GM12878 (cell line): ENCODE measurements around the gene ANKRD13D.

Source experiments
- EED ChIP-seq: sonication (generic); IDR thresholded peaks from 2 replicates; pipeline ENCODE4 v1.6.1; 2016; ENCODE audit warnings: antibody characterized with exemption, low read depth
- EGR1 ChIP-seq, 2 experiments: IDR thresholded peaks; 1 replicate in 1 of 2; 2 replicates in 1 of 2; pipeline ENCODE4 v1.6.1; 2011 to 2012; ENCODE audit warnings: low read depth in 2 of 2, low read length in 2 of 2, borderline replicate concordance in 1 of 2, mild to moderate bottlenecking in 1 of 2, moderate library complexity in 1 of 2
- KAT2A ChIP-seq: conservative IDR thresholded peaks from 2 replicates; pipeline ENCODE4 v1.6.1; 2011; ENCODE audit warnings: low read depth, low read length; ENCODE audit not compliant: control insufficient read depth
- MXI1 ChIP-seq: fragments of 150-350 bp; IDR thresholded peaks from 2 replicates; pipeline ENCODE4 v1.6.1; 2011; ENCODE audit warnings: low read depth, mild to moderate bottlenecking, inconsistent platforms, low read length, improper control_type of control experiment
- PAX5 ChIP-seq: IDR thresholded peaks from 2 replicates; pipeline ENCODE4 v1.6.1; 2011; ENCODE audit warnings: low read depth, low read length, borderline replicate concordance
- RAD21 ChIP-seq: IDR thresholded peaks from 2 replicates; pipeline ENCODE4 v1.6.1; 2011; ENCODE audit warnings: mild to moderate bottlenecking, low read depth, low read length, moderate library complexity; ENCODE audit not compliant: insufficient read depth
- SP1 ChIP-seq: IDR thresholded peaks from one replicate; pipeline ENCODE4 v1.6.1; 2011; ENCODE audit warnings: low read depth, low read length
- ZNF622 ChIP-seq: fragments of 450-650 bp; IDR thresholded peaks from 2 replicates; pipeline ENCODE4 v1.6.1; 2017; ENCODE audit warnings: mild to moderate bottlenecking, inconsistent platforms
- TF ChIP-seq, protein P1 (sequence below): fragments of 450-650 bp; IDR thresholded peaks from 2 replicates; pipeline ENCODE4 v1.6.1; 2017; ENCODE audit warnings: mild to moderate bottlenecking, moderate library complexity
- TF ChIP-seq, protein P2 (sequence below), 3 experiments: IDR thresholded peaks in 2 of 3; conservative IDR thresholded peaks in 1 of 3; 2 replicates each; pipeline ENCODE4 v1.5.1; 2011; ENCODE audit warnings: low read depth in 3 of 3, low read length in 3 of 3, mild to moderate bottlenecking in 3 of 3, control low read depth in 2 of 3, moderate library complexity in 2 of 3, inconsistent platforms in 1 of 3, mixed read lengths in 1 of 3; ENCODE audit not compliant: control insufficient read depth in 2 of 3, insufficient read depth in 1 of 3; ENCODE audit errors: extremely low read depth in 1 of 3
- TF ChIP-seq, protein P3 (sequence below): fragments of 450-650 bp; IDR thresholded peaks from 2 replicates; pipeline ENCODE4 v1.6.1; 2014; ENCODE audit warnings: mild to moderate bottlenecking

DNA sequence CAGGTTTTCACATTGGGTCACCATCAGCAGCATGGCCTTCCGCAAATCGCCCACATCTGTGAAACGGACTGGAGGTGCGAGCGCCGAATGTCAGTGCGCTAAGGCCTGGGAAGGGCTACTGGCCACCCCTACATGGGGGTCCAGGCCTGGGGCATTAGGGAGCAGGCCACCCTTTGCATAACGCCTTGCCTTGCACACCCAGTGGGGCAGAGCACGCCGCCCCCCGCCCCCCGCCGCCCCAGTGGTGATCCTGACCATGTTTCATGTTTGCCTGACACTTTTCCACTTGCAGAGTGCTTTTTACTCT is 20.2 kb upstream of the ANKRD13D start:
- no peak for TF ChIP-seq EGR1 (IDR thresholded peaks at IDR 0.05; ENCODE audit: borderline replicate concordance in 1 of 2, low read depth in 2 of 2, low read length in 2 of 2)
- TF ChIP-seq KAT2A: no peak
- no peak for TF ChIP-seq RAD21
- TF ChIP-seq, protein P1, sequence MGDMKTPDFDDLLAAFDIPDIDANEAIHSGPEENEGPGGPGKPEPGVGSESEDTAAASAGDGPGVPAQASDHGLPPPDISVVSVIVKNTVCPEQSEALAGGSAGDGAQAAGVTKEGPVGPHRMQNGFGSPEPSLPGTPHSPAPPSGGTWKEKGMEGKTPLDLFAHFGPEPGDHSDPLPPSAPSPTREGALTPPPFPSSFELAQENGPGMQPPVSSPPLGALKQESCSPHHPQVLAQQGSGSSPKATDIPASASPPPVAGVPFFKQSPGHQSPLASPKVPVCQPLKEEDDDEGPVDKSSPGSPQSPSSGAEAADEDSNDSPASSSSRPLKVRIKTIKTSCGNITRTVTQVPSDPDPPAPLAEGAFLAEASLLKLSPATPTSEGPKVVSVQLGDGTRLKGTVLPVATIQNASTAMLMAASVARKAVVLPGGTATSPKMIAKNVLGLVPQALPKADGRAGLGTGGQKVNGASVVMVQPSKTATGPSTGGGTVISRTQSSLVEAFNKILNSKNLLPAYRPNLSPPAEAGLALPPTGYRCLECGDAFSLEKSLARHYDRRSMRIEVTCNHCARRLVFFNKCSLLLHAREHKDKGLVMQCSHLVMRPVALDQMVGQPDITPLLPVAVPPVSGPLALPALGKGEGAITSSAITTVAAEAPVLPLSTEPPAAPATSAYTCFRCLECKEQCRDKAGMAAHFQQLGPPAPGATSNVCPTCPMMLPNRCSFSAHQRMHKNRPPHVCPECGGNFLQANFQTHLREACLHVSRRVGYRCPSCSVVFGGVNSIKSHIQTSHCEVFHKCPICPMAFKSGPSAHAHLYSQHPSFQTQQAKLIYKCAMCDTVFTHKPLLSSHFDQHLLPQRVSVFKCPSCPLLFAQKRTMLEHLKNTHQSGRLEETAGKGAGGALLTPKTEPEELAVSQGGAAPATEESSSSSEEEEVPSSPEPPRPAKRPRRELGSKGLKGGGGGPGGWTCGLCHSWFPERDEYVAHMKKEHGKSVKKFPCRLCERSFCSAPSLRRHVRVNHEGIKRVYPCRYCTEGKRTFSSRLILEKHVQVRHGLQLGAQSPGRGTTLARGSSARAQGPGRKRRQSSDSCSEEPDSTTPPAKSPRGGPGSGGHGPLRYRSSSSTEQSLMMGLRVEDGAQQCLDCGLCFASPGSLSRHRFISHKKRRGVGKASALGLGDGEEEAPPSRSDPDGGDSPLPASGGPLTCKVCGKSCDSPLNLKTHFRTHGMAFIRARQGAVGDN: no peak
- TF ChIP-seq, protein P2, sequence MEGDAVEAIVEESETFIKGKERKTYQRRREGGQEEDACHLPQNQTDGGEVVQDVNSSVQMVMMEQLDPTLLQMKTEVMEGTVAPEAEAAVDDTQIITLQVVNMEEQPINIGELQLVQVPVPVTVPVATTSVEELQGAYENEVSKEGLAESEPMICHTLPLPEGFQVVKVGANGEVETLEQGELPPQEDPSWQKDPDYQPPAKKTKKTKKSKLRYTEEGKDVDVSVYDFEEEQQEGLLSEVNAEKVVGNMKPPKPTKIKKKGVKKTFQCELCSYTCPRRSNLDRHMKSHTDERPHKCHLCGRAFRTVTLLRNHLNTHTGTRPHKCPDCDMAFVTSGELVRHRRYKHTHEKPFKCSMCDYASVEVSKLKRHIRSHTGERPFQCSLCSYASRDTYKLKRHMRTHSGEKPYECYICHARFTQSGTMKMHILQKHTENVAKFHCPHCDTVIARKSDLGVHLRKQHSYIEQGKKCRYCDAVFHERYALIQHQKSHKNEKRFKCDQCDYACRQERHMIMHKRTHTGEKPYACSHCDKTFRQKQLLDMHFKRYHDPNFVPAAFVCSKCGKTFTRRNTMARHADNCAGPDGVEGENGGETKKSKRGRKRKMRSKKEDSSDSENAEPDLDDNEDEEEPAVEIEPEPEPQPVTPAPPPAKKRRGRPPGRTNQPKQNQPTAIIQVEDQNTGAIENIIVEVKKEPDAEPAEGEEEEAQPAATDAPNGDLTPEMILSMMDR (IDR thresholded peaks at IDR 0.05 in 2 of 3, conservative IDR thresholded peaks at IDR 0.05 in 1 of 3; ENCODE audit: control insufficient read depth in 2 of 3, extremely low read depth in 1 of 3, insufficient read depth in 1 of 3, low read depth in 3 of 3, low read length in 3 of 3): no peak
- TF ChIP-seq, protein P3, sequence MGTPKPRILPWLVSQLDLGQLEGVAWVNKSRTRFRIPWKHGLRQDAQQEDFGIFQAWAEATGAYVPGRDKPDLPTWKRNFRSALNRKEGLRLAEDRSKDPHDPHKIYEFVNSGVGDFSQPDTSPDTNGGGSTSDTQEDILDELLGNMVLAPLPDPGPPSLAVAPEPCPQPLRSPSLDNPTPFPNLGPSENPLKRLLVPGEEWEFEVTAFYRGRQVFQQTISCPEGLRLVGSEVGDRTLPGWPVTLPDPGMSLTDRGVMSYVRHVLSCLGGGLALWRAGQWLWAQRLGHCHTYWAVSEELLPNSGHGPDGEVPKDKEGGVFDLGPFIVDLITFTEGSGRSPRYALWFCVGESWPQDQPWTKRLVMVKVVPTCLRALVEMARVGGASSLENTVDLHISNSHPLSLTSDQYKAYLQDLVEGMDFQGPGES: no peak
- TF ChIP-seq ZNF622: no peak
- no peak for TF ChIP-seq PAX5
- TF ChIP-seq SP1: no peak
- TF ChIP-seq EED: no peak
- no peak for TF ChIP-seq MXI1
